C4-2B (cell line): Measurements from ENCODE around the gene DPYSL5.
A peak's percentile ranks its signal among the peaks of the same experiment; 100 is the strongest.

Source experiments
- H3K27ac ChIP-seq: fragments of 450-650 bp; 2 replicates; pipeline ENCODE4 v1.5.1; 2017
- CTCF ChIP-seq: fragments of 450-650 bp; conservative IDR thresholded peaks from 2 replicates; pipeline ENCODE4 v1.5.1; 2017; ENCODE audit warnings: mild to moderate bottlenecking
- ZFX ChIP-seq: fragments of 450-650 bp; IDR thresholded peaks from 2 replicates; pipeline ENCODE4 v1.6.1; 2017

The DPYSL5 gene

GRCh38 chr2:26971911-26972786, 124.2 kb downstream of the DPYSL5 start:
- TF ChIP-seq CTCF (no peak), ZFX (no peak)
- H3K27ac ChIP-seq, result no peak overlapping the region

- TF ChIP-seq CTCF (no peak), ZFX (no peak)
- no peak overlapping the region for H3K27ac ChIP-seq
Measured at GRCh38 chr2:26974352-26974751, 126.4 kb downstream of the DPYSL5 start.

- no peak overlapping the region for H3K27ac ChIP-seq
- TF ChIP-seq CTCF (no peak), ZFX (no peak)
Measured at GRCh38 chr2:26975102-26975501, 127.2 kb downstream of the DPYSL5 start.

GRCh38 chr2:26975656-26976055, 127.7 kb downstream of the DPYSL5 start:
- TF ChIP-seq CTCF (no peak), ZFX (no peak)
- no peak overlapping the region for H3K27ac ChIP-seq

- H3K27ac ChIP-seq, result no peak overlapping the region
- no peak for TF ChIP-seq ZFX
- TF ChIP-seq CTCF, result no peak
Measured at GRCh38 chr2:26976237-26976636, 128.3 kb downstream of the DPYSL5 start.

GRCh38 chr2:26977012-26977411, 129.1 kb downstream of the DPYSL5 start:
- H3K27ac ChIP-seq, result no peak overlapping the region
- TF ChIP-seq CTCF, result no peak
- no peak for TF ChIP-seq ZFX

GRCh38 chr2:26978061-26978596, 130.2 kb downstream of the DPYSL5 start:
- TF ChIP-seq ZFX (no peak), CTCF (no peak)
- H3K27ac ChIP-seq, result peak overlapping the region; percentile 2; the same call in 1 of the 2 replicates
